NCI-H2196 (cell line): ENCODE data around the gene ARHGEF1.
"Not testable (repeated sequence)": the region's sequence is repeated elsewhere in the genome, so short reads cannot be mapped to it uniquely, and the experiment has no call there.

Source experiments
- DNase-seq: peaks from one replicate; lab custom pipeline; 2025; ENCODE audit not compliant: unreplicated experiment; lab: John Stamatoyannopoulos, UW

ARHGEF1 gene

GRCh38 chr19:41929536-41930071, 46.6 kb downstream of the ARHGEF1 start:
- DNase-seq, result no peak

- DNase-seq, result no peak
Observed at GRCh38 chr19:41930322-41930722, 47.3 kb downstream of the ARHGEF1 start.

- no peak for DNase-seq
Observed at GRCh38 chr19:41930926-41931592, 48.1 kb downstream of the ARHGEF1 start.

GRCh38 chr19:41932259-41932719, 49.3 kb downstream of the ARHGEF1 start:
- no peak for DNase-seq

DNA sequence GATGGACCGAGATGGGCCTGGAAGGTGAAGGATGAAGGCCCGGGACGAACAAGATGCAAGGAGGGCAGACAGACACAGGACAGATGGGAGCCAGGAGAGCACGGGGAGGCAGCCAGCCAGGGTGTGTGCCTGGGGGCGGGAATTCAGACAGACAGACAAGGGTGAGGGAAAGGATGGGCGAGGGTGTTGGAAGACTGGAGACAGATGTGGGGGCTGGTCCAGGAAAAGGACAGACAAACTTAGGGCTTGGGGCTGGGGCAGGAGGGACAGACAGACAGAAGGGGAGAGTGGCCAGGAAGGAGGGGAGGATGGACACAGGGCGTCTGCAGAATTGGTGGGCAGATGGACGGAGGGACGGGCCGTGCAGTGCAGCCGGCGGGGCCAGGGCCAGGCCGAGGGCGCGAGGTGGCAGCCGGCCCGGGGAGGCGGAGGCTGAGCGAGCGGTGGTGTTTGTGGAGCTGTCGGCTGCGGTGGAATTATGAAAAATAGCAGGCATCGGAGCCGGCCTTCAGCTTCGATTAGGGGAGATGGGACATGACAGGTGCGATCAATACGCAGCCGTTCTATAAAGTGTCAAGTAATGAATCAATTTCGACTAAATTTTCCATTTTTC, 49.8 kb downstream of the ARHGEF1 start:
- no peak for DNase-seq

GRCh38 chr19:41933693-41934426, 50.9 kb downstream of the ARHGEF1 start:
- no peak for DNase-seq

DNA sequence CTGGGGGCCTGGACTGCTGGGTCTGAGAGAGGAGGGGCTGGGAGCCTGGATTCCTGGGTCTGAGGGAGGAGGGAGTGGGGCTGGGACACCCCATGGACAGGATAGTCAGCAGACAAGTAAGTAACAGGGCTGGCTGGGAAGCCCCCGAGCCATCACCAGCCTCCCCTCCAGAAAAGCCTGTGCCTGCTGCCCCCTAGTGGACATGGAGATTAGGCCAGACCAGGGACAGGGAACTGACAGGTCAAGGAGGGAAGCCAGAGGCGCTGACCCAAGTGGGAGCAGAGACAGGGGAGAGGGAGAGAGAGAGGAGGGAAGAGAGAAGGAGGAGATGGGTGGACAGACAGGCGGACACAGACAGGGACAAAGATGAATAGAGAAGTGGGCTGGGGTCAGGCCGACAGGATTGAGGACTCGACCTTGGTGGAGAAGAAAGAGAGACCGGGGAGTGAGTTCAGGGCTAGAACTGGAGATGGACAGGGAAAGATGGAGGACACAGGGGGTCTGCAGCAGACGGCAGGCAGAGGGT, 51.9 kb downstream of the ARHGEF1 start:
- peak; percentile 81 for DNase-seq

- DNase-seq, result no peak
Observed at GRCh38 chr19:41935760-41936415, 52.9 kb downstream of the ARHGEF1 start.

GRCh38 chr19:41936416-41936850, 53.4 kb downstream of the ARHGEF1 start:
- no peak for DNase-seq

GRCh38 chr19:41936961-41937360, 54.0 kb downstream of the ARHGEF1 start:
- DNase-seq, result no peak

DNA sequence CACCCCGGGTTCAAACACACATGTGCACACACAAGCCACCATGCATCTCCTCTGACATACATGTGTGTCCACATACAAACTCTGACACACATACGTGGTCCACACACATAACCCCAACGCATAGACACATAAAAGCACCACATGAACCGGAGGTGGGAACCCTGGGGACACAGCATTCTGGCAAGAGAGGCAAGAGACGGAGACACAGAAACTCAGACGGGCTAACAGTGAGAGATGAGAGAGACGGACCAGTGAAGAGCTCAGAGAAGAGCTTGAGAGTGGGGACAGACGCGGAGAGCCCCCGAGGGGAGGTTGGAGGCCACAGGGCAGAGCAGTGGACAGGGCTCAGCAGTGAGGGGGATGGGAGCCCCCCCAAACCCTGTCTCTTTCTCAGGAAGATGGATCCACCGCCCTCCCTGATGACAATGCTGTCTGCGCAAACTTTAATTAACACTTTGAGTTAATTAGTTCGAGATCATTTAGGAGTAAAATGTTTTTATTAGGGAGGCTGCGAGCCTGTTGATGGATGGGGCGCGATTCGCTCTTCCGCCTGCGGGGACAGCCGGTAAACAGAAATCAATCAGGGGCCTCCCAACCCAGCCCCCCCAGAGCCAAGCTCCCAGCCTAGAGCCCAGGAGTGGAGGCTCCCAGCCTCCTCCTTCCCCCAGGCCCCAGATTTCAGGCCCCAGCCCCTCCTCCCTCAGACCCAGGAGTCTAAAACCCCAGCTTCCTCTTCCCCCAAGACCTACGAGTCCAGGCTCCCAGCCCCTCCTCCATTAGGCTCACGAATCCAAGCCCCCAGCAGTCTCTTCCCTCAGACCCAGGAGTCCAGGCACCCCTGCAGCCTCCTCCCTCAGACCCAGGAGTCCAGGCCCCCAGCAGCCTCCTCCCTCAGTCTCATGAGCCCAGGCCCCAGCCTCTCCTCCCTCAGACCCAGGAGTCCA, 54.8 kb downstream of the ARHGEF1 start:
- no peak for DNase-seq

- DNase-seq, result not testable (repeated sequence)
Observed at GRCh38 chr19:41939209-41939608, 56.2 kb downstream of the ARHGEF1 start.

DNA sequence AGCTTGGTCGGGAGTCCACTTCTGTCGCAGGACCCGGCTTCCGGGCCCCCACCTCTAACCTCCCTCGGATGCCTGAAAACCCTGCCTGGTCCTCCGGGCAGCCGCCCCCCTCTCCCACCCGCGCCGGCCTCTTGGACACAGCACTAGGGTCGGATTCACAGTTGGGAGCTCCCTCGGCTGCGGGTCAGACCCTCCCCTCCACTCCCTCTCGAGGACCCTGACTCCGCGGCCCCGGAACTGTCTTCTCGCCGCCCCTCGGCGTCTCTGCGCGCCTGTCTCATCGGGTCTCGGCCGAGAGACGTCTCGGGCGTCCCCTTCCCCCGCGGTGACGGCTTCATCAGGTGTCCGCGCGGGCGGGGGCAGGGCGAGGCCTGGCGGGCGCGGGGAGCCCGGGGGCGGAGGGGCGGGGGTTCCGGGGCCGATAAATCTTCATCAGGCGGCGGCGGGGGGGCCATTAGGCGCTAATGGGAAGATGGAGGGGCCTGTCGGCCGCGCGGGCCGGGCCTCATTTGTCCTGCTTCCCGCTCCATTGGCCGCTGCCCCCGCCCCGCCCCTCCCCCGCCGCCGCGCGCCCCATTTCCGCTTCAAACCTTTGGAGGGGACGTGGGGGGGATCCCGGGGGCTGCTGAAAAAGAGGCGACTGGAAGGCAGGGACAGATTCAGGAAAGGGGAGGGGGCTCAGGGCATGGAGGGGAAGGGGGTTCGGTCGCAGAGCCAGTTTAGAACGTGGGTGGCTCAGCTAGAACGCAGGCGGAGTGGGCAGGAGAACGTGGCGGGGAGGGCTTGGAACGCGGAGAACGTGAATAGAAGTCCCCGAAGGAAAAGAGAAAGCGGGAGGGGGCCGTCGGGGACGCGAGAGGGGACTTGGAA, 57.1 kb downstream of the ARHGEF1 start:
- DNase-seq, result peak; percentile 44

- no peak for DNase-seq
Observed at GRCh38 chr19:41940731-41941409, 57.9 kb downstream of the ARHGEF1 start.

DNA sequence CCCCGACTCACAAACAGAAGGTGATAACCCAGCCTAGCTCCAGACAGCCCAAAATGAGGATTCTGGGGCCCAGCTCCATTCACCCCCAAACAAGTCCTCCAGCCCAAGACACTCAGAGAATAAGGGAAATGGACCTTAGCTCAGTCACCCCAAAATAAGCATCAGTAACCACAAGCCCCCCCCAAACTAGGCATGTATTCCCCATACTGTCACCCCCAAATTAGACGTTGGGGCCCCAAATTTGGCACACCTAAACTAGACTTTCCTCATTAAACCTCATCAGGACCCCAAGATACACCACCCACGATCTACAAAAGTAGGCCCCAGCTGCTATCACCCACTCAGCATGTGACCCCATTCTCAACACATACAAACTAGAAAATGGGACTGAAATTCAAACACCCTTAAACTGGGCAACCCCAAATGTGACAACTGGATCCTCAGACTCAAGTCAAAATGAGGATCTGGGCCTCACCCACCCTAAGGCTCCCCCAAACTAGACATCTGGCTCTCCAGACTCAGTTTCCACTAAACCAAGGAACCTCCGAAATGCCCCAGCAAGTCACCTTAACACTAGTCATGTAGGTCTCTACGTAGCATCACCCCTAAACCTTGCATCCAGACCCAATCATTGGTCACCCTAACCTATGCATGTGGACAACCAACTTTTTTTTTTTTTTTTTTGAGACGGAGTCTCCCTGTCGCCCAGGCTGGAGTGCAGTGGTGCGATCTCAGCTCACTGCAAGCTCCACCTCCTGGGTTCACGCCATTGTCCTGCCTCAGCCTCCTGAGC, 58.6 kb downstream of the ARHGEF1 start:
- DNase-seq, result no peak

- no peak for DNase-seq
Observed at GRCh38 chr19:41944336-41944735, 61.4 kb downstream of the ARHGEF1 start.

DNA sequence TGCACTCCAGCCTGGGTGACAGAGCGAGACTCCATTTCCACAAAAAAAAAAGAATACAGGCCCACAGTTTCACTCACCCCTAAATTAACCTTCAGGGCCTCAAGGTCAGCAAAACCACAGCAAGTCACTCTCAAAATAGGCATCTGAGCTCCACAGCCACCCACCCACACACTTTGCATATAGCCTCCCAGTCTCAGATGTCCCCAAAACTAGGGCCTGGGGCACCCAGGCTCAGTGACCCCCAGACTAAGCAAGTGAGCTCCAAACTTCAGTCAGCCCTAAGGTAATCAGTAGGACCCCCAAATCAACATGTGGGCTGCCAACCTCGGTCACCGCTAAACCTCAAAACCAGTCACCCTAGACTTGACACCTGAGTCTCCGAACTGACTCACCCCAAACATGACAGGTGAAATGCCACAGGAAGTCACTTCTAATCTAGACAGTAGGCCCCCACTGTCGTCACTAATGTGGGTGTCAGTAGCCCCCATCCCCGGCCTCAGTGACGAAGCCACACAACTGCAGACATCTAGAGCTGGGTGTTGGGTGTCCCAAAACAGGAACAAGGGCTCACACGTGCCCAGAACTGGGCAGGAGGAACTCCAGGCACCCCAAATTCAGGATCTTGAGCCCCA, 62.3 kb downstream of the ARHGEF1 start:
- no peak for DNase-seq
